ENCODE data around the gene DISC1. TPM values are rescaled to one million over a fixed set of nuclear protein-coding genes. Genes with fewer than 3 reads are reported as not detected.
A peak's percentile ranks its signal among the peaks of the same experiment; 100 is the strongest.

DISC1 gene
- polyA plus RNA-seq, 1 of the 3 experiments (the other 2 are of a cell fraction), result 1.7 TPM

DNA sequence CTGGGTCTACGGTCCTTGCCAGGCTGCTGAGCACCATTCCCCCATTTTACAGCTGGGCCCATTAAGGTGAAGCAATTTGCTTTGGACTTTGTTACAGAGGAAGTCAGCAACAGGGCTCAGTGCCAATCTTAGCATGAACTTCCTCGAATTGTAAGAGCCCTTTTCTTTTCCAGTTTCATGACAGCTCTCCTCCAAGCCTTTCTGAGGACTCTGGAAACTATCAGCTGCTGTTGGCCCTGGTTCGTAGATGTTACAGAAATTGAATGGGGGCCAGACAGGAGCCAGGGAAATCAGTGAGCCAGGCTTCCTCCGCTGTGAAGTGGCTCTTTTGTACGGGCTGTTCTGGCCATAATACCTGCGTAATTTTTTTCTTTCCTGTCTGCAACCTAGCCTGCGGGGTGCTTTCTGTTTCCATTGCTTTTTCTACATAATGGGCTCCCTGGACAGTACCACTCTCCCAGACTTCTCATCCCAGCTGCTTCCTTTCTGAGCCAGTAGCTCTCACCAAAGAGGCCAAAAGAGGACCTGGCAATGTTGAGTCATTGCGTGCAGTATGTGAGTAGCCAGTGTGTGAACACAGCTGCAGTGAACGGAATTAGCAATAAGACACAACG lies 386.3 kb downstream of the DISC1 start:
- peaks cover 0 to 40% of the 10 kb centered on the region in 2 experiments; a peak in 2 of 4 replicates for H3K4me1 ChIP-seq (ENCODE audit: control insufficient read depth in 1 of 2, insufficient read depth in 2 of 2, low read depth in 1 of 2, low read length in 1 of 2)
- peak overlapping the region in 1 of 2 experiments; percentile 73; a peak in 2 of 4 replicates for H3K27ac ChIP-seq (ENCODE audit: low read depth in 2 of 2, low read length in 1 of 2)
- no peaks in the 10 kb centered on the region for H3K79me2 ChIP-seq (ENCODE audit: insufficient read depth)
- POLR2A ChIA-PET, result no interaction called here
- no peaks in the 10 kb centered on the region for H4K20me1 ChIP-seq (ENCODE audit: insufficient read depth)
- H3K36me3 ChIP-seq (replicated peaks in 1 of 2; ENCODE audit: control insufficient read depth in 1 of 2, insufficient read depth in 2 of 2, low read length in 1 of 2), result no peaks in the 10 kb centered on the region
- H3K9me2 ChIP-seq, result no peaks in the 10 kb centered on the region
- 53% methylated on average over 10 of the region's 10 CpGs for WGBS (ENCODE audit: low lambda C conversion rate)
- no peaks in the 10 kb centered on the region for H3K9me3 ChIP-seq
- no peaks in the 10 kb centered on the region for H3F3A ChIP-seq (replicated peaks; ENCODE audit: insufficient read depth)
- CTCF ChIA-PET, result interaction anchor here (1.0 to 1.1 kb wide), 2 partner anchors 46 to 257 kb away, joined by 3 to 4 read pairs; no protein-coding TSS in a partner anchor
- no peak overlapping the region for H2AFZ ChIP-seq (ENCODE audit: low read depth)
- no peak overlapping the region for H3K9ac ChIP-seq
- 0 out of 2 replicates have a peak, but pooled peaks have one; percentile 27 for TF ChIP-seq NFIC (IDR thresholded peaks at IDR 0.05; ENCODE audit: borderline replicate concordance)
- no peak for TF ChIP-seq JUND (IDR thresholded peaks at IDR 0.05)
- peak; percentile 65 for TF ChIP-seq TCF12 (IDR thresholded peaks at IDR 0.05)
- no peak for DNase-seq
- H3K27me3 ChIP-seq (ENCODE audit: insufficient read depth), result no peaks in the 10 kb centered on the region
- no peak overlapping the region for H3K4me3 ChIP-seq (ENCODE audit: low read depth in 2 of 2, low read length in 1 of 2)
- H3K4me2 ChIP-seq, result no peak overlapping the region

DNA sequence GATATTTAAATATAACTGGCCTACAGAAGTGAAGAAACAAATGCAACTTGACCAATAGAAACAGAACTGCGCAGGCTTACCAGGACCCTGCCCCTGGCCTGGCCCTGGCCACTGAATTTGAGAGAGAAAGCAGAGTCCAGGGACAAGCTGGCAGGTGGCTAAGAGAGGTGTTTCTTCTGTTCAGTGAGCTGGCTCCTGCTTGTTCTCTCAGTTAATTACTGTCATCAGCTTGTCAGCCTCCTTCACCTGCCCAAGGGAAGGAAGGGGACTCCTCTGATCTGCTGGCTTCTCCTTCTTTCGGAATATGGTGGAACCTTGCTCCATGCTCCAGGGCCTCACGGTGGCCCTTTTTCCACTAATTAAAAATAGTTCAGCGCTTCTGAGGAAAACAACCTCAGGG lies 388.4 kb downstream of the DISC1 start:
- no peaks in the 10 kb centered on the region for H3K79me2 ChIP-seq (ENCODE audit: insufficient read depth)
- no peaks in the 10 kb centered on the region for H3K27me3 ChIP-seq (ENCODE audit: insufficient read depth)
- no peaks in the 10 kb centered on the region for H3F3A ChIP-seq (replicated peaks; ENCODE audit: insufficient read depth)
- no peaks in the 10 kb centered on the region for H3K9me3 ChIP-seq
- H3K9me2 ChIP-seq, result no peaks in the 10 kb centered on the region
- no peaks in the 10 kb centered on the region for H4K20me1 ChIP-seq (ENCODE audit: insufficient read depth)
- H3K36me3 ChIP-seq (replicated peaks in 1 of 2; ENCODE audit: control insufficient read depth in 1 of 2, insufficient read depth in 2 of 2, low read length in 1 of 2), result no peaks in the 10 kb centered on the region
- DNase-seq, result no peak
- POLR2A ChIA-PET, result no interaction called here
- H3K4me2 ChIP-seq, result no peak overlapping the region
- TF ChIP-seq YY1 (IDR thresholded peaks at IDR 0.05; ENCODE audit: low read depth) (no peak), CHD2 (IDR thresholded peaks at IDR 0.05; ENCODE audit: low read length, partially characterized antibody) (no peak), ELF1 (IDR thresholded peaks at IDR 0.05) (no peak)
- TF ChIP-seq, protein P1, sequence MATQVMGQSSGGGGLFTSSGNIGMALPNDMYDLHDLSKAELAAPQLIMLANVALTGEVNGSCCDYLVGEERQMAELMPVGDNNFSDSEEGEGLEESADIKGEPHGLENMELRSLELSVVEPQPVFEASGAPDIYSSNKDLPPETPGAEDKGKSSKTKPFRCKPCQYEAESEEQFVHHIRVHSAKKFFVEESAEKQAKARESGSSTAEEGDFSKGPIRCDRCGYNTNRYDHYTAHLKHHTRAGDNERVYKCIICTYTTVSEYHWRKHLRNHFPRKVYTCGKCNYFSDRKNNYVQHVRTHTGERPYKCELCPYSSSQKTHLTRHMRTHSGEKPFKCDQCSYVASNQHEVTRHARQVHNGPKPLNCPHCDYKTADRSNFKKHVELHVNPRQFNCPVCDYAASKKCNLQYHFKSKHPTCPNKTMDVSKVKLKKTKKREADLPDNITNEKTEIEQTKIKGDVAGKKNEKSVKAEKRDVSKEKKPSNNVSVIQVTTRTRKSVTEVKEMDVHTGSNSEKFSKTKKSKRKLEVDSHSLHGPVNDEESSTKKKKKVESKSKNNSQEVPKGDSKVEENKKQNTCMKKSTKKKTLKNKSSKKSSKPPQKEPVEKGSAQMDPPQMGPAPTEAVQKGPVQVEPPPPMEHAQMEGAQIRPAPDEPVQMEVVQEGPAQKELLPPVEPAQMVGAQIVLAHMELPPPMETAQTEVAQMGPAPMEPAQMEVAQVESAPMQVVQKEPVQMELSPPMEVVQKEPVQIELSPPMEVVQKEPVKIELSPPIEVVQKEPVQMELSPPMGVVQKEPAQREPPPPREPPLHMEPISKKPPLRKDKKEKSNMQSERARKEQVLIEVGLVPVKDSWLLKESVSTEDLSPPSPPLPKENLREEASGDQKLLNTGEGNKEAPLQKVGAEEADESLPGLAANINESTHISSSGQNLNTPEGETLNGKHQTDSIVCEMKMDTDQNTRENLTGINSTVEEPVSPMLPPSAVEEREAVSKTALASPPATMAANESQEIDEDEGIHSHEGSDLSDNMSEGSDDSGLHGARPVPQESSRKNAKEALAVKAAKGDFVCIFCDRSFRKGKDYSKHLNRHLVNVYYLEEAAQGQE (IDR thresholded peaks at IDR 0.05; ENCODE audit: low read depth, low read length), result no peak
- 85% methylated on average over 4 of the region's 4 CpGs for WGBS (ENCODE audit: low lambda C conversion rate)
- CTCF ChIA-PET, result interaction anchor here (1.0 kb wide), 1 partner anchor 615 kb away, joined by 4 read pairs; the partner anchor contains the start of gene SIPA1L2
- no peak overlapping the region for H3K4me3 ChIP-seq (ENCODE audit: low read depth in 2 of 2, low read length in 1 of 2)
- H3K9ac ChIP-seq, result no peak overlapping the region
- H2AFZ ChIP-seq (ENCODE audit: low read depth), result no peak overlapping the region
- H3K4me1 ChIP-seq (ENCODE audit: control insufficient read depth in 1 of 2, insufficient read depth in 2 of 2, low read depth in 1 of 2, low read length in 1 of 2), result peaks cover 0 to 52% of the 10 kb centered on the region in 2 experiments; a peak in 2 of 4 replicates
- no peak overlapping the region for H3K27ac ChIP-seq (ENCODE audit: low read depth in 2 of 2, low read length in 1 of 2)

DNA sequence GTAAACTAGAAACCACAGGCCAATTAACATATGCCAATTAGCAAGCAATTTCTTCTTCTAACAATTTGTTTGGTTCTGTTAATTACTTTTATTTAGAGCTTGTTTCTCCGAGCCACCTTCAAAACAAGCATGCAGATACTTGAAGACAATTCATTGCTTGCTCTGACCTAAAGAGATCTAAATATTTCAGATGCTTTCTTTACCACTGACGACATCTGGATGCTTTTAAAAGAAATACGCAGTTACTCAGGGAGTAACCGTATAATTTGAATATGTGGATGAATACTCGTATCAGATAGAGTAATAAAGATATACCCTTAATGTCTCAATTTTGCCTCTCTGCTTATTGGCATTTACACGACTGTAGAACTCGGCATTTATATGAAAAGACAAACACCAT lies 390.0 kb downstream of the DISC1 start:
- Histone ChIP-seq H3K9ac (no peak overlapping the region), H3K27me3 (ENCODE audit: insufficient read depth) (no peaks in the 10 kb centered on the region), H3K36me3 (replicated peaks in 1 of 2; ENCODE audit: control insufficient read depth in 1 of 2, insufficient read depth in 2 of 2, low read length in 1 of 2) (no peaks in the 10 kb centered on the region), H3K9me2 (no peaks in the 10 kb centered on the region), H4K20me1 (ENCODE audit: insufficient read depth) (no peaks in the 10 kb centered on the region), H3K27ac (ENCODE audit: low read depth in 2 of 2, low read length in 1 of 2) (peak overlapping the region in 1 of 2 experiments; percentile 60; a peak in 1 of 4 replicates), H3K4me2 (no peak overlapping the region), H2AFZ (ENCODE audit: low read depth) (no peak overlapping the region), H3K4me1 (ENCODE audit: control insufficient read depth in 1 of 2, insufficient read depth in 2 of 2, low read depth in 1 of 2, low read length in 1 of 2) (peaks cover 0 to 52% of the 10 kb centered on the region in 2 experiments; a peak in 2 of 4 replicates), H3F3A (replicated peaks; ENCODE audit: insufficient read depth) (no peaks in the 10 kb centered on the region), H3K9me3 (no peaks in the 10 kb centered on the region), H3K79me2 (ENCODE audit: insufficient read depth) (no peaks in the 10 kb centered on the region), H3K4me3 (ENCODE audit: low read depth in 2 of 2, low read length in 1 of 2) (no peak overlapping the region)
- ChIA-PET CTCF (no interaction called here), POLR2A (no interaction called here)
- 76% methylated on average over 7 of the region's 7 CpGs for WGBS (ENCODE audit: low lambda C conversion rate)
- no peak for DNase-seq
- TF ChIP-seq, protein P2, sequence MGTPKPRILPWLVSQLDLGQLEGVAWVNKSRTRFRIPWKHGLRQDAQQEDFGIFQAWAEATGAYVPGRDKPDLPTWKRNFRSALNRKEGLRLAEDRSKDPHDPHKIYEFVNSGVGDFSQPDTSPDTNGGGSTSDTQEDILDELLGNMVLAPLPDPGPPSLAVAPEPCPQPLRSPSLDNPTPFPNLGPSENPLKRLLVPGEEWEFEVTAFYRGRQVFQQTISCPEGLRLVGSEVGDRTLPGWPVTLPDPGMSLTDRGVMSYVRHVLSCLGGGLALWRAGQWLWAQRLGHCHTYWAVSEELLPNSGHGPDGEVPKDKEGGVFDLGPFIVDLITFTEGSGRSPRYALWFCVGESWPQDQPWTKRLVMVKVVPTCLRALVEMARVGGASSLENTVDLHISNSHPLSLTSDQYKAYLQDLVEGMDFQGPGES (IDR thresholded peaks at IDR 0.05; ENCODE audit: low read depth, low read length), result no peak
- TF ChIP-seq, protein P1 (IDR thresholded peaks at IDR 0.05; ENCODE audit: low read depth, low read length), result no peak
- TF ChIP-seq POLR2AphosphoS5 (IDR thresholded peaks at IDR 0.05; ENCODE audit: low read depth, low read length) (no peak), JUND (IDR thresholded peaks at IDR 0.05) (no peak)
- TF ChIP-seq, protein P3, sequence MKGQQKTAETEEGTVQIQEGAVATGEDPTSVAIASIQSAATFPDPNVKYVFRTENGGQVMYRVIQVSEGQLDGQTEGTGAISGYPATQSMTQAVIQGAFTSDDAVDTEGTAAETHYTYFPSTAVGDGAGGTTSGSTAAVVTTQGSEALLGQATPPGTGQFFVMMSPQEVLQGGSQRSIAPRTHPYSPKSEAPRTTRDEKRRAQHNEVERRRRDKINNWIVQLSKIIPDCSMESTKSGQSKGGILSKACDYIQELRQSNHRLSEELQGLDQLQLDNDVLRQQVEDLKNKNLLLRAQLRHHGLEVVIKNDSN (IDR thresholded peaks at IDR 0.05; ENCODE audit: borderline replicate concordance, low read depth), result no peak

Measured in SK-N-SH (cell line).